Inflammatory macrophage treated with lipopolysaccharide for 1 hour (primary cell): ENCODE data around the gene NRXN3.
"Not testable (repeated sequence)": the region's sequence is repeated elsewhere in the genome, so short reads cannot be mapped to it uniquely, and the experiment has no call there.

Experiments
- DNase-seq, 2 donors: peaks; one replicate each; pipeline ENCODE4 v3.0.0-alpha.2; 2020 to 2022

NRXN3 gene

DNA sequence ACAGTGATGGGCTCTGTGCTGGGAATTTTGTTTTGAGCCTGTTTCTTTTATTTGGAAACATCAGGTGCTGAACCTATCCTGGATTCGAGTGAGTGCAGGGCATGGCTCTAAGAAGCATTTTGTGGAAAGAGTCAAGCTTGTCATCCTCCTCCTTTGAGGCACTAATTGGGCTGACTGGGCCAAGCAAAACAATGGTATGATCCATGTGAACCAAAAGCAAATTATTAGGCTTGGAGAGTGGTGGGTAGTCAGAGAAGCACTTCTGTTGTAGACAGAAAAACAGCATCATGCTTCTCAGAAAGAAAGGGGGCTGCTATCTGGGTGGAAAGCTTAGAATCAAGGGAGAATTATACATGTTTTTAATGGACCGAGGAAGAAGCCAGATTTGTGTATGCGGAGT is 1559.6 kb downstream of the NRXN3 start:
- DNase-seq: no peak

DNA sequence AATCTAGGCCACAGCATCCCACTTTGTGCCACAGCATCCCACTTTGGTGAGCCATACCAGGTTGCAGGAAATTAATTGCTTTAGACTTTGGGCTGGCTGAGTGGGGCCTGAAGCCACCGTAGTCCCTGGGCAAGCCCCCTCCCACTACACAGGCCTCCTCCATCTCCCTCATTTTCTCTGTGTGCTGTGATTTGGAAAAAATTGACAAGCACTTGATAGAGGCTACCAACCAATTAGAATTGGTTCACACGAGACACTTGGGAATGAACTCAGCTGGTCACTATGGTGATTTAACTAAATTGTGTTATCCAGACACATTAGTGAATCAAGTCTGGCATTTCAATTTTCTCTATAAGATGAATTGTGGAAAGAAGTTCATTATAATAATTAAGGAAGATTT is 1560.0 kb downstream of the NRXN3 start:
- DNase-seq: no peak

DNA sequence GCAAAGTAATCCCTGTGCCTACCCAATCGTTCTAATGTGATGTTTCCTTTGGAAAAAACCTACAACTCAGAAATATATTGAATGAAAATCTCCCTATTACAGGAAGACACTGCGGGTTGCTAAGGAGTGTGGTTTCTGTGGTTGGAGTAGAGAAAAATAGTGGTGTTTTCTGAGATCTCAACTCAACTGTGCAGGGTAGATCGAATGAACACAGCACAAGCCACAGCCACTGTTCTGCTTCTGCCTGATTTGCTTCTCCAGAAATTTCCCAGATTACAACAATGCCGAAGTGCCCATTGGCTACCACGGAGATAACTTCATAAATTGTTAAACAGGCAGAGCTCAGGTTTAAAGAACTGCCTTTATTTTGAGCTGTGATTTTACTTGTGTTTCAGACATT is 1560.8 kb downstream of the NRXN3 start:
- no peak for DNase-seq

DNA sequence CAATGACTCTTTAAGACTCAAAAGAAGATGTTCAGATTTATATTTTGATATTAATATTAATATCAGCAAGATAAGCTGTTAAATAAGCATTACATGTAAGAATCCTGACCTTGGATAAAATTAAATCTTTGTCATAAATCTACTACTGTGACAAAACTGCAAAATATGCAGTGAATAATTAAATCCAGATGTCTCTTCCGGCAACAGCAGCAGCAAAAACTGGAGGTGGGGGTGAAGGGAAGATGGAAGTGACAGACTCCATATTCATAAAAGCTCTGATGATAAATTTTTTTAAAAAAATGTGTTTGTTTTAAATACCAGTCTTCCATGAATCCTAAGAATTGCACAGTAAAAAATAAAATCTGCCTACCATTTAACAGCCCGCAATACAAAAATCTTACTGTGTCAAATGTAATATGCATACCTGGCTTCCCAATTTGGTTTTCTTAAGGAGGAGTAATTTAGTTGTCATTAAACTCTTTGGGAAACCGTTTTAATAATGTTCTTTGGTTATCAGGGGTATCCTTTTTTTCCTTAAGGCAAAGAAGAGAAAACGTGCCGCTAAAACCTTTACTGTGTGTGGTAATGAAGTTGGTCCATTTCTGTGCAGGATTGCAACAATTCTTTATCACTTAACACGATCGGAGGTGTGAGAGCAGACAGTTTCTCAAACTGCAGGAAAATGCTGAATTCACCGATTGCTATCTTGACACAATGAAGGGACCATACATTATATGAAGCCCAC is 1562.9 kb downstream of the NRXN3 start:
- no peak for DNase-seq

DNA sequence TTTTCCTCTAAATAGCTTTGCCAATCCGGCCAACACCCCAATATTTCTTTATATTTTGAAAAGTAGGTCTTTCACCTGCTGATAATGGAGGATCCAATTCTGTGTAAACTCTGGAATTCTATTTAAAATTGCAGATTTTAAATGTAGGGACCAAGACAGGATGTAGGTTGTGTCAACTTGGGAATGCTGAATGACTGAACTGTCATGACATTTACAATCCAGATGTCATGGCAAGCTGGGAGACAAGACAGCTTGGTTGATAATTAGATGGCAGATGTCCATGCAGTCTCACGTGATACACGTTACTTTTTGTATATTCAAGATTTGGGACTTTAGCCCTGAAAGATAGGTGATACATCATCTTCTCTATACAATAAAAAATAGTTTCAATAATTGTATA is 1564.0 kb downstream of the NRXN3 start:
- DNase-seq: no peak

DNA sequence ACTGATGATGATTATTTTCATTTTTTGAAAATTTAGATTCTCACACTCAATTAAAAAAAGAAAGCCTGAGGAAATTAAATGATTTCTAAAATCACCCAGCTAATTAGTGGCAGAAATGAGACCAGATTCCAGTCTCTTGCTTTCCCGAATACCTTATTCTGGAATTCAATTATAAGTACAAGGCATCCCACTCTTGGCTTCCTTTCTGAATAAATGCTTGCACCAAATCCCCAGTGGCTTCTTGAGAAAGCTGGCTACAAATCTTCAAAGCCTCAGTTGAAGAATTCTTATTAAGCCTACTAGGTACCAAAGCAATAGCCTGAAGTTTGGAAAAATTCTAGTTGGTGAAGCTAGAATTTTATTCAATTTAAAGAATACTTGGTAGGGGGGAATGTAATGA is 1564.5 kb downstream of the NRXN3 start:
- DNase-seq: no peak

DNA sequence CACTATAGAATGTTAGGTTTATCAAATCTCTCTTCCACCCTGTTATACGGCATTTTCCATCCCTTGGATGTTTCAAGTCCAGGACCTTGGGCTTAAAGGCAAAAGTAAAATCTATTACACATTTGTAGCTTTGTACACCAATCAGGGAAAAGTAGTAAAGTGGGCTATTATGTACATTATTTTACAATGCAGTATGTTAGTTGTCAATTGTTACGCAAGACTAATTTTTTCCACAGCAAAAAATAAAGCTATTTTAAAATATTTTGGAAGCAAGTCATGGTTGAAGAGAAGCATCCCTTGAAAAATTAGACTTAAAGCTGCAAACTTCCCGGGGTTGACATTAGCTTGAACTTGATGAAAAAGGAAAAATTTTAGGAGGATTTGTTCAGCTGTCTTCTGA is 1564.9 kb downstream of the NRXN3 start:
- DNase-seq: no peak

DNA sequence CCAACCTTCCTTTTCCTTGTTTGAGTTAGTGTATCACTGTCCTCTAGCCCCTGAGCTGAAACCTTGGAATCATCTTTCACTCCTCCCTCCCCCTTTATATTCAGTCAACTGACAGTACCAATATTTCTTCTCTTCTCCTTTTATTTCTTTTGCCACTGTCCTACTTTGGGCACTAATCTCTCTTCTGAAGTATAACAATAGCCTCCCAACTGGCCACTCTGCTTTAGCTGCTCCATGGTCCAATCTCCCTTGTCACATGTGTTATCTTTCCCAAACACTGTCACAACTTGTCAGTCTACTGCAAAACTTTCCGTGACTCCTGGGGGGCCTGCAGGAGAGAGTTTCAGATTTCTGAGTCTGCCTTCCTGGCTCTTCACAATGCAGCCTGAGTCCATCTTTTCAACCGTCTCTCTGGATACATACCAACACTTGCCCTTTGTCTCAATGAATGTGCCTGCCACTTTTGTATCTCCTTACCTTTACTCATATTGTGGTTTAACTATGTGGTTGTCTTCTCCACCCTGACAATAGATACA is 1570.0 kb downstream of the NRXN3 start:
- no peak for DNase-seq

DNA sequence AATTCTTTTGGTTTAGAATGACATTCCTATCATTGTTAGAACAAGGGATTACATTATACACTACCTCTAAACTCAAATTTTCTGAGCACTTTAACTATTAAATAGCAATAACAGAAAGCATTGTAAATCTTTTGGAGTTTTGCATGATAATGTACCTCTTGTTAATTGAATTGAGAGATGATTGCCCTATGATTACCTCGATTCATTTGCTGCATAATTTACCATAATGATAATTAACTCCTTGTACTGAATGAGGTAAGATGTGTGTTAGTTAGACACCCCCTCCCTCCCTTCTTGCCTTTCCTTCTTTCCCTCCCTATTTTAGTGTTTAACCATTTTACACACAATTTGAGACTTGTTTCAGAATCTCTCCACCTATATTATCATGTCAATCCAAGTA is 1572.0 kb downstream of the NRXN3 start:
- DNase-seq: no peak

DNA sequence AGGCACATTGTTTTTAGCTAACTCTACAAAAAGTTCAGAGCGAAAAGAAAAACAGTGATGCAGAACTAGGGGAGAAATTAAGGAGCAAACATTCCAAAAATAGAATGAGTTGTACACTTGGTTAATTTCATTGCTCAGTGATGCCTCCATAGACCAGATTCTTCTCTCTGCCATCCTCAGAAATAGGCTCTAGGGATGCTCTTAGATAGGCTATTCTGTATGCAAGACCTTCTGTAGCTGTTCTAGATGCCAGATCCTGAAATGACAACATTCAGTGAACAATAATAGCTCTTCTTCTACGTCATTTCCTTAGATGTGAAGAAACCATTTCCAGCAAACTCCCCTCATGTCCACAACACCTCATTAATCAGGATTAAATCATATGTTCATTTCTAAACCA is 1574.9 kb downstream of the NRXN3 start:
- no peak for DNase-seq

DNA sequence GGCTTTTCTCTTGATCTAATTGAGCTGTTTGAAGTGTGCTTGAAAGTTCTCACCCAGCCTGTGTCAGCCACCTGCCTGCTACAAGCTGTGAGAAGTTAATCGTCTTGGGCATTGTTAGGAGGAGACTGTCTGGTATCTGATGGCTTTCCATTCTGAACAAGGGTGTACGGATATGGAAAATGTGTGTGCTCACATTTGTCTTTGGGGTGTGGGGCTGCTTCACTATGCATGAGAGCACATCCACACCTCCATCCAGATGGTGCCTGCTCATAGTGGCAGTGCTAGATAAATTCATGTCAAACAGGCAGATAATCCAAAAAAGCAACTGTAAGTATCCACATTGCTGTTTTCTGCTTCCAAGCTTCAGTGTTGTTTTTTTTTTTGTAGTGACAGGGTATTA is 1578.9 kb downstream of the NRXN3 start:
- no peak for DNase-seq

DNA sequence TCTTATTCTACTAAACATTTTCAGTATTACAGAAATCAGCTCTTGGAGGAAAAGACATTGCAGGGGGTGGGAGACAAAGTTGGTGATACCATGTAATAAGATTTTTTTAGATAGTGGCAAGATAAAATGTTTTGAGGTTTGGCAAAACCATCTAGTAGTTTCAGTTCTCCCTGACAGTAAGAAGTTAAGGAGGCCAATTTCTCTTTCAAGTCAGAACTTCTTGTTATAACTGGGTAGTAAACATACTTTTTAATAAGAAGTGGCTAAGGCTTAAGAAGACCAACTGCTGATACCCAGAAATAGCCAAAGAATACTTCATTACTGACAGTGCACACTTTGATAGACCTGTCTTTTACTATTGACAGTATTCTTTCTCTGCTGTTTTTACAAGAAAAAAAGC is 1588.8 kb downstream of the NRXN3 start:
- no peak for DNase-seq

DNA sequence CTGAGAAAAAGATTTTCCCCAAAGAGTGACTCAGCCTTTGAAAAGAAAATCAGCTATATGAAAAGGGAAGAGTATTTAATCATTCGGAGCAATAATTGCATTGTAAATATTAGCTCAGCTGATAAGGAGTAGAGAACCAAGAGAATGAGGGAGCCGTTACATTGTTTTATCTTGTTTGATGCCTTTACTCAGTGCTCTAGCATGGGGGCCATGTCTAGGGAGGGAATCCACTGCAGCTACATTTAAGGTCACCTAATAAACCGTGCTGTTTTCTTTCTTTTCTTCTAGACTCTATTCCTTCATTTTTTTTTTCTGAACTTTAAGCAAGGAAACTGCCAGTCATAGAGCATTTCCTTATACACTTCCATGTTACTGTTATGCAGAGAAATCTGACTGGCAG is 1594.2 kb downstream of the NRXN3 start:
- DNase-seq: no peak

DNA sequence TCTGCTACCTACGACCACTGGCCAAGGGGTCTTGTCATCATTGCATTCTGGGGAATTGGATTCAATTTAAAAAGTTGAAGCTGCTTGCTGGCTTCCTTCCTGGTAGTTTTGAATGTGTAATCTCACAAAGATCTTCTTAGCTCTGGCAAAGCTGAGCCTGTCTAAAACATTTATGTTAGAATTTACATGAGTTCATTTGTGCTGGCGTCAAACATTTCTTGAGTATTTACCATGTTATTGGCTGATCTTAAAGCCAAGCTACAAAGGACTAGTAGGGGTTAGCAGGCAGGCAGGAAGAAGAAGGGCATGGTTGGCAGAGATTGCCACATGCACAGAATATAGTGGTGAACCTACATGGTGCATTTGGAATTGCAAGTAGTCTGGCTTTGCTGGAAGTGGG is 1596.3 kb downstream of the NRXN3 start:
- DNase-seq: no peak

DNA sequence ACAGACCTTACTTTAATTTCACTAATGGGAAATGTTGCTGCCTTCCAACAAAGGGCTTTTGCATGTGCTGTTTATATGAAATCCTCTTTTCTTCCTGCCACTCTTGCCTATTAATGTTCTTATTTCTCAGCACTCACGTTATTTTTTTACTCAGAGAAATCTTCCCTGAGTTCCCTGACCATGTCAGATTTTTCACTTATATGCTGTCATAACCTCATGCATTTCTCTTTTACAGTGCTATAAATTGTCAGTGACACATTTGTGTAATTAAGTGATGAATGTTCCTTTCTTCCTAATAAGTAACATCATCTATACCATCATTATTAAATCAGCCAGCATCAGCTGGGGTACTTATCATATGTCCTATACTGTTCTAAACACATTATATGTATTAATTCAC is 1597.1 kb downstream of the NRXN3 start:
- DNase-seq: no peak

DNA sequence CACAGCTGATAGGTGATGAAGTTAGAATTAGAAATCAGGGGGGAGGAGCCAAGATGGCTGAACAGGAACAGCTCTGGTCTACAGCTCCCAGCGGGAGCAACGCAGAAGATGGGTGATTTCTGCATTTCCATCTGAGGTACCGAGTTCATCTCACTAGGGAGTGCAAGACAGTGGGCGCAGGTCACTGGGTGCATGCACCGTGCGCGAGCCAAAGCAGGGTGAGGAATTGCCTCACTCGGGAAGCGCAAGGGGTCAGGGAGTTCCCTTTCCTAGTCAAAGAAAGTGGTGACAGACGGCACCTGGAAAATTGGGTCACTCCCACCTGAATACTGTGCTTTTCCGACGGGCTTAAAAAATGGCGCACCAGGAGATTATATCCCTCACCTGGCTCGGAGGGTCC is 1597.5 kb downstream of the NRXN3 start:
- DNase-seq: not testable (repeated sequence)

DNA sequence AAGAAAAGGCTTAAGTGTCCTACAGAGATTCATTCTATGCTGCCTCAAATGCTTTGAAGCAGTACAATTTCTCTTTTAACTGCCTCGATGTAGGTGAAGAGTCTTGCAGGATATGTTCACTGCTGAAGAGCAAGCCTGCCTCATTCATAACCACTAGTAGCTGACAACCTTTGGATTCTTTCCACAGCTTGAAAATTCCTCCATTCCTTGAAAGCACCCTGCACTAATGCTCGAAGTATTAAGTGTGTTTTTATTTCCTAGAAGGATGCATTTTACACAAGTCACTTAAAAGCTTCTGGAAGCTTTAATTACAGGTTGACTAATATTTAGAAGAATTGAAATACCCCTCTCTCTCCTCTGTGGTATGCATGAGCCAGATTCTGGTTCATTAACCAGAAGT is 1611.7 kb downstream of the NRXN3 start:
- DNase-seq: no peak

DNA sequence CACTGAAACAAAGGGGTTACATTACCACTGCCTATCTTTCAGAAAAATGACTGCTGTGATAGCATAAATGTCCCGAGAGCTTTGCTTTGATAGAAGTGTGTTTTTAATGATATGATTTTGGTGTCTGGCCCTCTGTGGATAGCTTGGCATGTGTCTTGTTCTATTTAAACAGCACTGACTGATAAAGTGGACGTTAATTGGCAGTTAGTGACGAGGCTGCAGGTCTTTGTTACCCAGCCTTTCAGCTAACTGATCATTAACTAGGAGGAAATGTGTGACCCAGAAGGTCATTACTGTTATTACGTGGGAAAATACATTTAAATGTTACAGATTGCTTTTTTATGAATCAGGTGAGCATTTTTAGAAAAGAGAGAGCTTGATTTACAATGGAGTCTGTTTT is 1612.9 kb downstream of the NRXN3 start:
- no peak for DNase-seq

DNA sequence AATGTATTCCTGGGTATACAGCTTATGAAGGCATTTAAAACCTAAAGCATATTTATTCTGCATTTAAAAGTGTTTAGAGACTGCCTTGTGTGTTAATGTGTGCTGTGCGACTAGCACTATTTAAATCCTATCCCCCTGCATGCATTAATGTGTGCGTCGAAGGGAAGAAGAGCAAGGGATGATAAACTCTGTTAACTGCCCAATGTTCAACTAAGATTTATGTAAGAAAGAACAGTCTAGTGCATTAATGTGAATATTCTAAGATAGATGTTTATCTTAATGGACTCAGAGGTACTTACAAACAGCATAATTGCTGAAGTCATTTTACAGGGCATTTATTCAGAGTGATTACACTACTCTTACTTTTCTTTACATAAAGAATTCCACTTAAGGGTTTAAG is 1616.3 kb downstream of the NRXN3 start:
- no peak for DNase-seq

DNA sequence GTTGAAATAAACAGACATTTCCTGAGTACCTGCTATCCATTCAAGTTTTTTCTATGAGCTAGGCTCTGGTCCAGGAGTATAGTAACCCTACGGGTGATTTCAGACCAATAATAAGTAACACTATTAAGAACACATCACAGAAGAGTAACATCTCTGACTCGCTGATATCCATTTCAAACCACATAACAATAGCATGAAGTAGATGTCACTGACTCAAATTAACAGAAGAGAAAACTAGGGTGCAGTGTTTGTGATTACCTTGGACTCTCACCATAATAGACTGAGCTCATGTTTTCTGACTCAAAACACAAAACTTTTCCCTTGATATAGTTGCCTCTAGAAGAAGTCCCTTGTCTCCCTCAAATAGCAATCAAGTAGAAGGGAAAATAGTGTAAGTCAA is 1618.2 kb downstream of the NRXN3 start:
- no peak for DNase-seq

DNA sequence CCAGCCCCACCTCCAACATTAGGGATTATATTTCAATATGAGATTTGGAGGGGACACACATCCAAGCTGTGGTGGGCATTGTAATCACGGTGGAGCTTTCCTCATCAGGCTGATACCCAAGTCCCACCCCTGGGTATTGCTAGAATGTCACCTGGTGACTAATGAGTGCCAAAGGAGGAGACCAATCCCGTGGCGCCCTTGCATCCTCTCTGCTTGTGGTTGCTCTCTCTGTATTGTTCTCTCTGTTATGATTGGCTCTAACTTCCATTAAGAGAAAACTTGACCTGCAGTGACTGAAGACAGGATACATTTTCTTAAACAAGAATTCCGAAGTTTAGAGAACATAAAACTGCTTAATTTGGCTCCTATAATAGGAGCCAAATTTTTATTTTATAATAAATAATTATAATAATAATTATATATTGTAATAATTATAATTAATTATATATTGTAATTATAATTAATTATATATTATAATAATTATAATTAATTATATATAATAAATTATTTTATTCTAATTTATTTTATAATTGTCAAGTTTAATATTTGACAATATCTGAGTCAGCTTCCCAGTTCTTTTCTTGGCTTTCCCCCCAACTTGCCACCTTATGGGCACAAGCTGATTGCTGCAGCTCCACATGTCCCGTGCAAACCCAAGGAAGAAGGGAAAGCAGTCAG is 1621.0 kb downstream of the NRXN3 start:
- DNase-seq: no peak

DNA sequence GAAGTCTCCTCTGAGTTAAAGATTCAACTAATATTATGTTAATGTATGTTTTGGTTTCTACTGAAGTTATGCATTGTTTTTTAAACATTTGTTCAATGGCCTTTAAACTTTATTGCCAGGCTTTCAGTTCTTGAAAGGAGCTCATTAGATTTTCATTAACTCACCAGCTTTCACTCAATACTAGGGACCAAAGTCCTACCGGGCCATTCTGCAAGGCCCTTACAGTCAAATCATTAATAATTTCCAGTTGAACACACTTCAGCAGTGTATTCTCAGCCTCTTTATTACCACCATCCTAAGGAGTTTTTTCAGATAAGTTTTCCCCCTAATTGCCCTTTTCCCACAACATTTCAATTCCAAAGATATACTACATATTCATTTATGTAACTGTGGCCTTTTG is 1631.9 kb downstream of the NRXN3 start:
- no peak for DNase-seq

DNA sequence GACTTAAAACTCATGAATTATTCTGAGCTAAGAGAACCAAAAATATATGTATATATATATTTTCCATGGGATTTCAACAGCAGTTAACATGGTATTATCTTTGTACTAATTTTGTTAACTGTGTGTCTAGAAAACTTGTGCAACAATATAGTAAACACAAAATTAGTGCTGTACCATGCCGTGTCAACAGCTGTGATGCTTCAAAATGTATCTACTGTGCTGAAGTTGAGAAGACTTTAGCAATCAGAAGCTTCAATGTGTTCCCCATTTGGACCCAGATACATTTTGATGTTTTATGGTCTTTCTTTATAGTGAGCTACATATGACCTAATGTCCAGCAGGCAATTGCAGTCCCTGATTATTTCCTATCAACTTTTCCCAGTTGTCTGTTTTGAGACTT is 1635.5 kb downstream of the NRXN3 start:
- DNase-seq: no peak

DNA sequence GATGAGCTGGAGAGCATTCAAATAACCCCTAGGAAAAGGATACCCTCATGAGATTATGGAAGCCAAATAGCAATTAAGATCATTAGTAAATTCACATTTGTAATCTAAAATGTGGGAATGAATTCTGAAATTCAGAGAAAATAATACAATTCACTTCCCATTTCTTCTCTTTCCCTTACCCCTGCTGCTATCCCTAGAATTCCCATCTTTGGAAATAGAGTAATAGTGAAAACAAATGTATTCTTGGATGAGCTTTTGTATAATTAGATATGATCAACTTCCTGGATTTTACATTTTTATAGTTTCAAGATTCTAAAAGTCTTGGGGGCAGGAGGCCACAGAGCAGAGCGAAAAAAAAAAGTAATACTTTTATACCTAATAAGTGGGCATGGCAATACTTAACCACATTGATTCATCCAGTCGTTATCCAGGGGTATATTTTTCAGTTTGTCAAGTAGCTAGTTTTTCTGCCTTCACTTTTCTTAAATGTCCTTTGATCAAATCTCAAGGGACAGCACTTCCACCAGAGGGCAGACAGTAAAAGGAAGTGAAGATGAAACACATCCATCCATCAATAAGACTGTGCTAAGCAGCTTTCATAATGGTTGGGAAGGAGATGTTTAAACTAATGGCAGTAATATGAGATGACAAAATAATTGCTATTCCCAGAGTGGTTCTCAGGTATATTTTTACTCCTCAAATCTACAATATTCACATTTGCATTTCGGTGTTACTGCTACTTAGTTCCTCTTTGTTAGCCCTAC is 1639.9 kb downstream of the NRXN3 start:
- DNase-seq: peak in 1 of 2 donors; percentile 1
